ENCODE measurements around the gene TIAM1. TPM values are rescaled to one million over a fixed set of nuclear protein-coding genes. Genes with fewer than 3 reads are reported as not detected.

Gene TIAM1
- total and polyA plus RNA-seq, 2 experiments from 2014 or later: 3.2 to 7.6 TPM

GRCh38 chr21:31195334-31196015 is 148.6 kb downstream of the TIAM1 start:
- Histone ChIP-seq H4K20me1 (ENCODE audit: insufficient read depth) (no peaks in the 10 kb centered on the region), H3K4me3 (no peak overlapping the region), H3K4me2 (ENCODE audit: unreplicated experiment) (no peak overlapping the region), H3F3A (ENCODE audit: insufficient read depth) (no peaks in the 10 kb centered on the region), H3K9ac (no peak overlapping the region), H3K36me3 (ENCODE audit: low read depth) (no peaks in the 10 kb centered on the region), H2AFZ (no peak overlapping the region), H3K79me2 (ENCODE audit: insufficient read depth) (no peaks in the 10 kb centered on the region), H3K9me3 (ENCODE audit: low read depth) (no peaks in the 10 kb centered on the region), H3K4me1 (ENCODE audit: insufficient read depth) (peaks cover under 1% of the 10 kb centered on the region; the same call in 1 of the 2 replicates), H3K27me3 (replicated peaks; ENCODE audit: insufficient read depth) (no peaks in the 10 kb centered on the region), H3K9me2 (ENCODE audit: insufficient read depth) (no peaks in the 10 kb centered on the region), H3K27ac (no peak overlapping the region)
- in situ Hi-C loops (cut with MboI): loop anchor here (10.0 kb wide), 1 partner anchor 389 kb away; no protein-coding TSS in a partner anchor
- no peak for DNase-seq
- no peak for TF ChIP-seq EZH2phosphoT487 (IDR thresholded peaks at IDR 0.05; ENCODE audit: insufficient read depth, low read depth)
- no peak for TF ChIP-seq EZH2 (IDR thresholded peaks at IDR 0.05; ENCODE audit: insufficient read depth, poor library complexity, severe bottlenecking)
- WGBS, 2 experiments (ENCODE audit: low coverage in 1 of 2, low lambda C conversion rate in 2 of 2, missing lambda C conversion rate in 2 of 2): 75 to 76% methylated on average over 5 of the region's 5 CpGs

DNA sequence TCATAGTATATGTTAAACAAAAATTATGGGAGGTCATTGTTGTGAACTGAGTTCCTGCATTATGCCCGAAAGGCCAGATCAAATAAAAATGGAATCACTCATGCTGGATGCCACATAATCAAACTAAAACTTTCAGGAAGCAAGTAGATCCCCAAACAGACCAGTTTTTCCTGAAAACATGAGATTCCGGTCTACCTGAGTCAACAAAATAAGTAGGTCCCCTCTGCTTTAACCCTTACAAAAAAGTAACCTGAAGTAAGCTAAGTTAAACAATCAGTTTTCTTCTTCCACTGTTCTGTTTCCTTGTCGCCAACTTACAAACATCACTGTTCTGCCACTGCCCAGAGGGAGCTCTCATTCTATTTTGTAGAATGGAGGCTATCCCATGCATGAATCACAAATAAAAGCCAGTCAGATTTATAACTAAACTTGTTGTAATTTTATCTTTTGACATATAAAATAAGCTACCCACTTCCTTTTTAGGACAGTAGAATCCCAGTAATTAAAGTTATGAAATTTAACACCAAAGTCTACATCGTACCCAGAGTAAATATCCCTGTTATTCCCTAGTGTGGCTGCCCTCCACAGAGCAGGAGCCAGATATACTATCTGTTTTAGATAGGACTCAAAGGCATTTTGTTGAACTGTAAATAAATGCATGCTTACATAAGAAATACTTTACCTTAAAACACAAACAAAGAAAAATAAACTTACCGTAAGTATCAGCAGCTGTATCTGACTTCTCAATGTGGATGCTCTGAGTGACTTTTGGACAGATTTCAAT is 149.4 kb downstream of the TIAM1 start:
- Histone ChIP-seq H3K27ac (no peak overlapping the region), H3K27me3 (replicated peaks; ENCODE audit: insufficient read depth) (no peaks in the 10 kb centered on the region), H3K79me2 (ENCODE audit: insufficient read depth) (no peaks in the 10 kb centered on the region), H3K9ac (no peak overlapping the region), H4K20me1 (ENCODE audit: insufficient read depth) (no peaks in the 10 kb centered on the region), H3K36me3 (ENCODE audit: low read depth) (no peaks in the 10 kb centered on the region), H3K4me2 (ENCODE audit: unreplicated experiment) (no peak overlapping the region), H3K9me3 (ENCODE audit: low read depth) (no peaks in the 10 kb centered on the region), H3K9me2 (ENCODE audit: insufficient read depth) (no peaks in the 10 kb centered on the region), H3K4me1 (ENCODE audit: insufficient read depth) (no peaks in the 10 kb centered on the region), H2AFZ (no peak overlapping the region), H3F3A (ENCODE audit: insufficient read depth) (no peaks in the 10 kb centered on the region), H3K4me3 (no peak overlapping the region)
- DNase-seq: no peak
- TF ChIP-seq EZH2phosphoT487 (IDR thresholded peaks at IDR 0.05; ENCODE audit: insufficient read depth, low read depth): no peak
- TF ChIP-seq EZH2 (IDR thresholded peaks at IDR 0.05; ENCODE audit: insufficient read depth, poor library complexity, severe bottlenecking): no peak
- 96 to 98% methylated on average over 5 of the region's 5 CpGs for whole genome bisulfite sequencing, 2 experiments (ENCODE audit: low coverage in 1 of 2, low lambda C conversion rate in 2 of 2, missing lambda C conversion rate in 2 of 2)
- in situ Hi-C loops (cut with MboI): loop anchor here (10.0 kb wide), 1 partner anchor 390 kb away; no protein-coding TSS in a partner anchor

DNA sequence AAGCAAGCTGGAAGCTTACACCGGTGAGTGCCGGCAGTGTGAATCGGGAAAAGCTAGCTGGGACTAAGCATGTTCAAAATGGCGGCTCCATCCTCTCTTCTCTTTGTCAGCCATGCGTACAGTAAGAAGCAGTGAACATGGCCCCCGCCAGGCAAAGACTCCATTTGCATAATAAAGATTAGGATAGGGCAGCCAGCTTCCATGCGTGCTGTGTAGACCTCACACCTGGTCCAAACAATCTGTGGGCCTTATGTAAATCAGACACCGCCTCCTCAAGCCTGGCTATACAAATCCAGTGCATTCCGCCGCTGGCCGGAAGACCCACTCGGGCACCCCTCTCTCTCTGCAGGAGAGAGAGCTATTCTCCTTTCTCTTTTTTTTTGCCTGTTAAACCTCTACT is 150.3 kb downstream of the TIAM1 start:
- WGBS, 2 experiments (ENCODE audit: low coverage in 1 of 2, low lambda C conversion rate in 2 of 2, missing lambda C conversion rate in 2 of 2): 96 to 97% methylated on average over 12 of the region's 12 CpGs

DNA sequence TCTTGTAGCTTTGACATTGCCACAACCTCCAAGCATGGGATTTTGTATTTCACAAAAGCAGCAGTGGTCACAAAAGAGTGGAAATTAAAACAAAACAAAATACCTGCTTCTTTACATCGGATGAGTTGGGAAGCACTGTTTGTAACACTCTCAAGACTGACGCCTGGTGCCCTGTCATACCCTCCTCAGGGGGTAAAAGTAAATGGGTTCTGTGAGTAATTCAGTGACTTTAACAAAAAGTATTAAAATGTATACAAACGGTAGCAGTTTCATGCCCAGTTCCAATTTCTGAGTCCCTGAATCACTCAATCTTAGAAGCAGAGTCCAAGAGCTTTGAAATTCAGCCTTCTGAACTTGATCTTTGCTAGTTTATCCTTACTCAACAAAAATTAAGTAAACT is 152.5 kb downstream of the TIAM1 start:
- no peaks in the 10 kb centered on the region for H3F3A ChIP-seq (ENCODE audit: insufficient read depth)
- no peaks in the 10 kb centered on the region for H4K20me1 ChIP-seq (ENCODE audit: insufficient read depth)
- in situ Hi-C loops (cut with MboI): loop anchor here (10.0 kb wide), 1 partner anchor 393 kb away; no protein-coding TSS in a partner anchor
- H3K27me3 ChIP-seq (replicated peaks; ENCODE audit: insufficient read depth): no peaks in the 10 kb centered on the region
- no peaks in the 10 kb centered on the region for H3K36me3 ChIP-seq (ENCODE audit: low read depth)
- no peaks in the 10 kb centered on the region for H3K4me1 ChIP-seq (ENCODE audit: insufficient read depth)
- no peaks in the 10 kb centered on the region for H3K9me3 ChIP-seq (ENCODE audit: low read depth)
- H3K27ac ChIP-seq: no peak overlapping the region
- no peak overlapping the region for H3K4me2 ChIP-seq (ENCODE audit: unreplicated experiment)
- H3K9ac ChIP-seq: no peak overlapping the region
- no peak for DNase-seq
- H3K79me2 ChIP-seq (ENCODE audit: insufficient read depth): no peaks in the 10 kb centered on the region
- no peak overlapping the region for H3K4me3 ChIP-seq
- no peak overlapping the region for H2AFZ ChIP-seq
- no peaks in the 10 kb centered on the region for H3K9me2 ChIP-seq (ENCODE audit: insufficient read depth)
- WGBS, 2 experiments (ENCODE audit: low coverage in 1 of 2, low lambda C conversion rate in 2 of 2, missing lambda C conversion rate in 2 of 2): 83 to 90% methylated on average over 3 of the region's 3 CpGs
- no peak for TF ChIP-seq EZH2phosphoT487 (IDR thresholded peaks at IDR 0.05; ENCODE audit: insufficient read depth, low read depth)
- TF ChIP-seq EZH2 (IDR thresholded peaks at IDR 0.05; ENCODE audit: insufficient read depth, poor library complexity, severe bottlenecking): no peak

More for the DNA sequence above, 150.3 kb downstream of the TIAM1 start:
- Histone ChIP-seq H3K4me2 (ENCODE audit: unreplicated experiment) (no peak overlapping the region), H3K9me2 (ENCODE audit: insufficient read depth) (no peaks in the 10 kb centered on the region), H3K9ac (no peak overlapping the region), H4K20me1 (ENCODE audit: insufficient read depth) (no peaks in the 10 kb centered on the region), H3K9me3 (ENCODE audit: low read depth) (no peaks in the 10 kb centered on the region), H3K79me2 (ENCODE audit: insufficient read depth) (no peaks in the 10 kb centered on the region), H2AFZ (no peak overlapping the region), H3K27me3 (replicated peaks; ENCODE audit: insufficient read depth) (no peaks in the 10 kb centered on the region), H3K36me3 (ENCODE audit: low read depth) (no peaks in the 10 kb centered on the region), H3K4me1 (ENCODE audit: insufficient read depth) (no peaks in the 10 kb centered on the region), H3K4me3 (no peak overlapping the region), H3F3A (ENCODE audit: insufficient read depth) (no peaks in the 10 kb centered on the region), H3K27ac (no peak overlapping the region)
- no peak for DNase-seq
- in situ Hi-C loops (cut with MboI): loop anchor here (10.0 kb wide), 1 partner anchor 391 kb away; no protein-coding TSS in a partner anchor
- TF ChIP-seq EZH2phosphoT487 (IDR thresholded peaks at IDR 0.05; ENCODE audit: insufficient read depth, low read depth): no peak
- no peak for TF ChIP-seq EZH2 (IDR thresholded peaks at IDR 0.05; ENCODE audit: insufficient read depth, poor library complexity, severe bottlenecking)

Measured in GM23248 (cell line).